ENCODE measurements around the gene DRD4. TPM values are rescaled to one million over a fixed set of nuclear protein-coding genes. Genes with fewer than 3 reads are reported as not detected.

DRD4 gene
- polyA plus RNA-seq, 1 donor = 1.3 TPM

GRCh38 chr11:615504-616319 is 21.4 kb upstream of the DRD4 start, which contains the start of gene IRF7:
Gene IRF7, minus strand, starts transcription at chr11:615950. Its CDS starts 586 bp downstream, at chr11:615364.
- peaks cover 22% of the 10 kb centered on the region for H3K4me1 ChIP-seq (ENCODE audit: control insufficient read depth, insufficient read depth, low read length)

GRCh38 chr11:616320-617198 is 20.5 kb upstream of the DRD4 start:
- DNase-seq = no peak

More at GRCh38 chr11:615504-616319, 21.4 kb upstream of the DRD4 start, which contains the start of gene IRF7:
- Histone ChIP-seq H3K4me3 (ENCODE audit: low read length) (peak within 1 kb of the TSS; percentile 60), H3K27ac (ENCODE audit: low read length) (peak within 1 kb of the TSS; percentile 86), H3K9me3 (ENCODE audit: control insufficient read depth, low read depth, low read length) (peaks cover 8% of the 10 kb centered on the region), H3K27me3 (ENCODE audit: control insufficient read depth, insufficient read depth, low read length) (no peaks in the 10 kb centered on the region), H3K36me3 (ENCODE audit: control insufficient read depth, insufficient read depth, low read length) (peaks cover 58% of the 10 kb centered on the region)
- peak; percentile 89 to 96 for DNase-seq
- WGBS (ENCODE audit: insufficient coverage, low lambda C conversion rate) = no CpG with 5 or more reads among the region's 66 CpGs

GRCh38 chr11:617199-617911 is 19.7 kb upstream of the DRD4 start:
- no peaks in the 10 kb centered on the region for H3K27me3 ChIP-seq (ENCODE audit: control insufficient read depth, insufficient read depth, low read length)
- no CpG with 5 or more reads among the region's 57 CpGs for WGBS (ENCODE audit: insufficient coverage, low lambda C conversion rate)
- H3K36me3 ChIP-seq (ENCODE audit: control insufficient read depth, insufficient read depth, low read length) = peaks cover 53% of the 10 kb centered on the region
- no peak overlapping the region for H3K4me3 ChIP-seq (ENCODE audit: low read length)
- peaks cover 6% of the 10 kb centered on the region for H3K9me3 ChIP-seq (ENCODE audit: control insufficient read depth, low read depth, low read length)
- H3K4me1 ChIP-seq (ENCODE audit: control insufficient read depth, insufficient read depth, low read length) = peaks cover 35% of the 10 kb centered on the region
- DNase-seq = no peak
- no peak overlapping the region for H3K27ac ChIP-seq (ENCODE audit: low read length)

More at GRCh38 chr11:616320-617198, 20.5 kb upstream of the DRD4 start:
- peak overlapping the region; percentile 86 for H3K27ac ChIP-seq (ENCODE audit: low read length)
- H3K4me1 ChIP-seq (ENCODE audit: control insufficient read depth, insufficient read depth, low read length) = peaks cover 29% of the 10 kb centered on the region
- WGBS (ENCODE audit: insufficient coverage, low lambda C conversion rate) = 20% methylated on average over 1 of the region's 39 CpGs
- peaks cover 55% of the 10 kb centered on the region for H3K36me3 ChIP-seq (ENCODE audit: control insufficient read depth, insufficient read depth, low read length)
- H3K27me3 ChIP-seq (ENCODE audit: control insufficient read depth, insufficient read depth, low read length) = no peaks in the 10 kb centered on the region
- H3K4me3 ChIP-seq (ENCODE audit: low read length) = no peak overlapping the region
- peaks cover 6% of the 10 kb centered on the region for H3K9me3 ChIP-seq (ENCODE audit: control insufficient read depth, low read depth, low read length)

GRCh38 chr11:617912-618682 is 19.0 kb upstream of the DRD4 start:
- no CpG with 5 or more reads among the region's 25 CpGs for WGBS (ENCODE audit: insufficient coverage, low lambda C conversion rate)

GRCh38 chr11:618856-619627 is 18.0 kb upstream of the DRD4 start:
- no peak for DNase-seq

More at GRCh38 chr11:617912-618682, 19.0 kb upstream of the DRD4 start:
- H3K4me3 ChIP-seq (ENCODE audit: low read length) = no peak overlapping the region
- peaks cover 2% of the 10 kb centered on the region for H3K9me3 ChIP-seq (ENCODE audit: control insufficient read depth, low read depth, low read length)
- H3K4me1 ChIP-seq (ENCODE audit: control insufficient read depth, insufficient read depth, low read length) = peaks cover 33% of the 10 kb centered on the region
- H3K27me3 ChIP-seq (ENCODE audit: control insufficient read depth, insufficient read depth, low read length) = no peaks in the 10 kb centered on the region
- no peak overlapping the region for H3K27ac ChIP-seq (ENCODE audit: low read length)
- DNase-seq = no peak
- H3K36me3 ChIP-seq (ENCODE audit: control insufficient read depth, insufficient read depth, low read length) = peaks cover 50% of the 10 kb centered on the region

GRCh38 chr11:619628-620050 is 17.4 kb upstream of the DRD4 start:
- H3K27me3 ChIP-seq (ENCODE audit: control insufficient read depth, insufficient read depth, low read length) = no peaks in the 10 kb centered on the region
- H3K36me3 ChIP-seq (ENCODE audit: control insufficient read depth, insufficient read depth, low read length) = peaks cover 47% of the 10 kb centered on the region
- H3K9me3 ChIP-seq (ENCODE audit: control insufficient read depth, low read depth, low read length) = no peaks in the 10 kb centered on the region
- H3K27ac ChIP-seq (ENCODE audit: low read length) = no peak overlapping the region
- no peak overlapping the region for H3K4me3 ChIP-seq (ENCODE audit: low read length)
- no CpG with 5 or more reads among the region's 22 CpGs for WGBS (ENCODE audit: insufficient coverage, low lambda C conversion rate)
- peaks cover 22% of the 10 kb centered on the region for H3K4me1 ChIP-seq (ENCODE audit: control insufficient read depth, insufficient read depth, low read length)
- no peak for DNase-seq

More at GRCh38 chr11:618856-619627, 18.0 kb upstream of the DRD4 start:
- no peak overlapping the region for H3K27ac ChIP-seq (ENCODE audit: low read length)
- peaks cover 52% of the 10 kb centered on the region for H3K36me3 ChIP-seq (ENCODE audit: control insufficient read depth, insufficient read depth, low read length)
- WGBS (ENCODE audit: insufficient coverage, low lambda C conversion rate) = no CpG with 5 or more reads among the region's 24 CpGs
- H3K4me1 ChIP-seq (ENCODE audit: control insufficient read depth, insufficient read depth, low read length) = peaks cover 28% of the 10 kb centered on the region
- H3K27me3 ChIP-seq (ENCODE audit: control insufficient read depth, insufficient read depth, low read length) = no peaks in the 10 kb centered on the region
- no peaks in the 10 kb centered on the region for H3K9me3 ChIP-seq (ENCODE audit: control insufficient read depth, low read depth, low read length)
- no peak overlapping the region for H3K4me3 ChIP-seq (ENCODE audit: low read length)

GRCh38 chr11:620201-620600 is 16.9 kb upstream of the DRD4 start:
- Histone ChIP-seq H3K27me3 (ENCODE audit: control insufficient read depth, insufficient read depth, low read length) (no peaks in the 10 kb centered on the region), H3K9me3 (ENCODE audit: control insufficient read depth, low read depth, low read length) (no peaks in the 10 kb centered on the region), H3K27ac (ENCODE audit: low read length) (no peak overlapping the region), H3K4me3 (ENCODE audit: low read length) (no peak overlapping the region), H3K36me3 (ENCODE audit: control insufficient read depth, insufficient read depth, low read length) (peaks cover 46% of the 10 kb centered on the region), H3K4me1 (ENCODE audit: control insufficient read depth, insufficient read depth, low read length) (peaks cover 19% of the 10 kb centered on the region)
- no CpG with 5 or more reads among the region's 13 CpGs for WGBS (ENCODE audit: insufficient coverage, low lambda C conversion rate)
- no peak for DNase-seq

- Histone ChIP-seq H3K36me3 (ENCODE audit: control insufficient read depth, insufficient read depth, low read length) (peaks cover 46% of the 10 kb centered on the region), H3K27me3 (ENCODE audit: control insufficient read depth, insufficient read depth, low read length) (peaks cover 2% of the 10 kb centered on the region), H3K4me3 (ENCODE audit: low read length) (no peak overlapping the region), H3K27ac (ENCODE audit: low read length) (no peak overlapping the region), H3K9me3 (ENCODE audit: control insufficient read depth, low read depth, low read length) (no peaks in the 10 kb centered on the region), H3K4me1 (ENCODE audit: control insufficient read depth, insufficient read depth, low read length) (peaks cover 25% of the 10 kb centered on the region)
- 95% methylated on average over 4 of the region's 45 CpGs for WGBS (ENCODE audit: insufficient coverage, low lambda C conversion rate)
- no peak for DNase-seq
These were observed 15.9 kb upstream of the DRD4 start for GRCh38 chr11:620935-621814.
